HL-60 (cell line): Measurements from ENCODE around the gene MAPRE3.

Experiments
- DNase-seq, 2 experiments: peaks; one replicate each; pipeline ENCODE4 v3.0.0-alpha.2; 2010 to 2020; ENCODE audit warnings: low read depth in 1 of 2, low spot score in 1 of 2
- H3K27ac ChIP-seq: fragments of 250-450 bp; sonication (Bioruptor Pico); replicated peaks from 2 replicates; pipeline ENCODE4 v1.5.1; 2020; ENCODE audit warnings: mild to moderate bottlenecking, moderate library complexity
- H3K27me3 ChIP-seq: fragments of 250-450 bp; sonication (Bioruptor Pico); 2 replicates; pipeline ENCODE4 v1.5.1; 2021; ENCODE audit warnings: mild to moderate bottlenecking, moderate library complexity; ENCODE audit not compliant: insufficient read depth, poor library complexity, severe bottlenecking
- H3K4me3 ChIP-seq: replicated peaks from 2 replicates; pipeline ENCODE4 v1.5.1; 2011; ENCODE audit warnings: mild to moderate bottlenecking, control low read depth, low read length; ENCODE audit not compliant: insufficient read depth
- CTCF ChIP-seq: IDR thresholded peaks from one replicate; pipeline ENCODE4 v1.5.1; 2011; ENCODE audit warnings: low read length, control low read depth, inconsistent platforms; ENCODE audit not compliant: insufficient read depth
- GABPA ChIP-seq: IDR thresholded peaks from 2 replicates; pipeline ENCODE4 v1.6.1; 2012; ENCODE audit warnings: low read depth
- POLR2AphosphoS5 ChIP-seq: IDR thresholded peaks from 2 replicates; pipeline ENCODE4 v1.6.1; 2012; ENCODE audit warnings: low read depth
- REST ChIP-seq: IDR thresholded peaks from 2 replicates; pipeline ENCODE4 v1.6.1; 2012; ENCODE audit warnings: low read depth; ENCODE audit not compliant: insufficient replicate concordance
- SPI1 ChIP-seq: IDR thresholded peaks from 2 replicates; pipeline ENCODE4 v1.6.1; 2012; ENCODE audit warnings: low read depth, mild to moderate bottlenecking, borderline replicate concordance

MAPRE3 gene

GRCh38 chr2:26998323-26998722, 27.9 kb downstream of the MAPRE3 start:
- H3K27ac ChIP-seq = no peak overlapping the region
- no peak overlapping the region for H3K4me3 ChIP-seq
- TF ChIP-seq SPI1 = no peak
- TF ChIP-seq GABPA = no peak
- TF ChIP-seq REST = no peak
- TF ChIP-seq POLR2AphosphoS5 = no peak
- no peak for TF ChIP-seq CTCF
- no peak for DNase-seq
- H3K27me3 ChIP-seq = no peaks in the 10 kb centered on the region

- peak in 1 of 2 experiments; percentile 26 for DNase-seq
- no peak for TF ChIP-seq CTCF
- TF ChIP-seq SPI1 = peak; percentile 89
- no peak for TF ChIP-seq GABPA
- H3K27ac ChIP-seq = no peak overlapping the region
- no peaks in the 10 kb centered on the region for H3K27me3 ChIP-seq
- no peak overlapping the region for H3K4me3 ChIP-seq
Observed at GRCh38 chr2:27000228-27000627, 29.8 kb downstream of the MAPRE3 start.

- Histone ChIP-seq H3K27me3 (no peaks in the 10 kb centered on the region), H3K27ac (no peak overlapping the region), H3K4me3 (no peak overlapping the region)
- no peak for DNase-seq
- TF ChIP-seq CTCF (no peak), GABPA (no peak), POLR2AphosphoS5 (no peak), REST (no peak), SPI1 (no peak)
Observed at GRCh38 chr2:27000995-27001394, 30.6 kb downstream of the MAPRE3 start.

- Histone ChIP-seq H3K27me3 (no peaks in the 10 kb centered on the region), H3K4me3 (no peak overlapping the region), H3K27ac (no peak overlapping the region)
- DNase-seq = no peak
- TF ChIP-seq CTCF (no peak), GABPA (no peak), SPI1 (no peak), POLR2AphosphoS5 (no peak), REST (no peak)
Observed at GRCh38 chr2:27001950-27002349, 31.5 kb downstream of the MAPRE3 start.
